ENCODE data around the gene RFLNA.

The RFLNA gene

DNA sequence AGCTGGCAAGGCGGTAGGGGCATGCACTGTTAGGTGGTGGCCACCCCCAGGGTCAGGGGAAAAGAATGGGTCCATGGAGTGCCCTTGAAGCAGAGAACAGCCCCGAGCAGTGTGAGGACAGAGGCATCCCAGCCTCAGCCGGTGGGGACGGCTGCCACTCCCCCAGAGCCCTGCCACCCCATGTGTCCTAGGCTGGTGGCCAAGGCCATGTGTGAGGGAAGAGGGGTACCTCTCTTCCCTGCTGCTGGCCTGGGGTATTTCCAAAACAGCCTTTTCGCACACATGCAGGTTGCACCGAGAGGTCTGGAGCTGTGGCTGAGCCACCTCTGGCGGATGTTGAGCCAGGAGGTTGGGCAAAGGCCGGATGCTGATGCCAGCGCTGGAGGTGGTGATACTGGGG is 19.9 kb downstream of the RFLNA start:
- no peaks in the 10 kb centered on the region for H3K79me2 ChIP-seq (ENCODE audit: low read length)
- no peaks in the 10 kb centered on the region for H4K20me1 ChIP-seq (ENCODE audit: insufficient read depth, low read length)
- H3K4me2 ChIP-seq (ENCODE audit: low read depth, low read length), result no peak overlapping the region
- no peaks in the 10 kb centered on the region for H3K36me3 ChIP-seq (replicated peaks; ENCODE audit: insufficient read depth, low read length)
- H2AFZ ChIP-seq (ENCODE audit: low read length), result no peak overlapping the region
- no peak overlapping the region for H3K9ac ChIP-seq (ENCODE audit: low read length)
- H3K27ac ChIP-seq (ENCODE audit: low read length), result no peak overlapping the region
- no peaks in the 10 kb centered on the region for H3K27me3 ChIP-seq (replicated peaks; ENCODE audit: insufficient read depth, low read length)
- no peaks in the 10 kb centered on the region for H3K9me3 ChIP-seq (replicated peaks; ENCODE audit: insufficient read depth, low read length)
- no peak for DNase-seq
- TF ChIP-seq, protein P1, sequence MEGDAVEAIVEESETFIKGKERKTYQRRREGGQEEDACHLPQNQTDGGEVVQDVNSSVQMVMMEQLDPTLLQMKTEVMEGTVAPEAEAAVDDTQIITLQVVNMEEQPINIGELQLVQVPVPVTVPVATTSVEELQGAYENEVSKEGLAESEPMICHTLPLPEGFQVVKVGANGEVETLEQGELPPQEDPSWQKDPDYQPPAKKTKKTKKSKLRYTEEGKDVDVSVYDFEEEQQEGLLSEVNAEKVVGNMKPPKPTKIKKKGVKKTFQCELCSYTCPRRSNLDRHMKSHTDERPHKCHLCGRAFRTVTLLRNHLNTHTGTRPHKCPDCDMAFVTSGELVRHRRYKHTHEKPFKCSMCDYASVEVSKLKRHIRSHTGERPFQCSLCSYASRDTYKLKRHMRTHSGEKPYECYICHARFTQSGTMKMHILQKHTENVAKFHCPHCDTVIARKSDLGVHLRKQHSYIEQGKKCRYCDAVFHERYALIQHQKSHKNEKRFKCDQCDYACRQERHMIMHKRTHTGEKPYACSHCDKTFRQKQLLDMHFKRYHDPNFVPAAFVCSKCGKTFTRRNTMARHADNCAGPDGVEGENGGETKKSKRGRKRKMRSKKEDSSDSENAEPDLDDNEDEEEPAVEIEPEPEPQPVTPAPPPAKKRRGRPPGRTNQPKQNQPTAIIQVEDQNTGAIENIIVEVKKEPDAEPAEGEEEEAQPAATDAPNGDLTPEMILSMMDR (IDR thresholded peaks at IDR 0.05; ENCODE audit: low read length), result no peak
- TF ChIP-seq EZH2 (optimal IDR thresholded peaks at IDR 0.05; ENCODE audit: low read depth, low read length), result no peak
- no peak for TF ChIP-seq EZH2phosphoT487 (IDR thresholded peaks at IDR 0.05; ENCODE audit: low read length)
- no peak overlapping the region for H3K4me3 ChIP-seq (ENCODE audit: low read length)
- H3K9me2 ChIP-seq (replicated peaks; ENCODE audit: insufficient read depth, low read length), result no peaks in the 10 kb centered on the region
- no peaks in the 10 kb centered on the region for H3K4me1 ChIP-seq (ENCODE audit: low read length)
- no peaks in the 10 kb centered on the region for H3F3A ChIP-seq (ENCODE audit: insufficient read depth, low read length)

DNA sequence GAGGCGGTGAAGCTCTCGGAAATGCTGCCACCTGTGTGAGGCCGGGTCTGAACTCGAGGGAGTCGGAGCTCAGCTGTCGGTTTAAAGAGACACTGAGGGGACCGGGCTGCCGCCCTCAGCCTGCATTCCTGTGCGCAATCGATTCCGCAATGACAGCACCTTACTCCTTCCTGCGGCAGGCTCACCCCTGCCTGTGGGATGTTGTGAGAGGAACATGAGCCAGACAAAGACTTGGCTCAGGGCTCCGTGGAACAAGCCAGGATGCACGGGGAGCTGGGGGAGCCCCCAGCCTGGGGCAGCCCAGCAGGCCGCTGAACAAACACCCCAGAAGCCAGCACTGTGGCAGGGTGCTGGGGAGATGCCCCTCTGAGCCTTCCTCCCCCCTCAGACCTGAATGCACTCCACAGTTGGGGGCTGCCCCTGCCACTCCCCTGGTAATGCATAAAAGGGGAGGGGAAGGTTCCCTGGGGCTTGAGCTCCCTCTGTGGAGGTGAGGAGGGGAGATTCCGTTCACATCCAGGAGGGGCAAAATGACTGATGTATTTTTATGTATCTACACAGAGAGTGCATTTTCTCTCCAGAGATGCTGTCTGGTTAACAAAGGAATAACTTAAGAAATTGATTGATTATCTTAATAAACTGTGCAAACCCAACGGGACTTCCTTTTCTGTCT is 20.6 kb downstream of the RFLNA start:
- TF ChIP-seq EZH2 (optimal IDR thresholded peaks at IDR 0.05; ENCODE audit: low read depth, low read length), result no peak
- TF ChIP-seq, protein P1 (IDR thresholded peaks at IDR 0.05; ENCODE audit: low read length), result no peak
- TF ChIP-seq EZH2phosphoT487 (IDR thresholded peaks at IDR 0.05; ENCODE audit: low read length), result no peak
- no peak overlapping the region for H2AFZ ChIP-seq (ENCODE audit: low read length)

DNA sequence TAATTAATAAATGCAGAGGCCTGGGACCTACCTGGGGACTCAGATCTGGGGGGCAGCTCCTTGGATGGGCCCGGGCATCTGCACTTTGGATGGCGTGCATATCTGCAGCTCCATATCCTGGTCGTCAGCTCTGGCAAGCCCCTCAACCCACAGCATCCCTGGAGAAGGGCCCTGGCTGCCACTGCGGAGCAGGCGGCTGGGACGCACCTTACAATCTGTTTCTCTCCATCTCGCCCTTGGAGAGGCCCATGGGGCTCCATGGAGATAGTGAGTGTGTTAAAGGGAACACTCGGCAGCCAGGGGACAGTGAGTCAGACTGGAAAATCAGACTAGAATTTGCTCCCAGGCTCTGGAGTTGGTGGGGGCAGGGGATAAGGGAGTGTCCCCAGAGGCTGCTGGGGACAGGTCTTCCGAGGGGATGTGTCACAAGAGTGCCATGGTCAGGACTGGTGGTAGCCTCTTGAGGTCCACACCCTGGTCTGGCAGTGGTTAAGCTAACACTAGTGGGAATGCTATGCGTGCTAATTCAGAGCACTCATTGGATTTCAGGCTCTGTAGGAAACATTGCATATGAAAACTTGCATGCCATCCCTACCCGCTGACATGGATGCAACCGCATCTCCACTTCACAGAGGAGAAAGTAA is 21.5 kb downstream of the RFLNA start:
- no peaks in the 10 kb centered on the region for H3K36me3 ChIP-seq (replicated peaks; ENCODE audit: insufficient read depth, low read length)

More for the DNA sequence above, 20.6 kb downstream of the RFLNA start:
- no peaks in the 10 kb centered on the region for H3K9me3 ChIP-seq (replicated peaks; ENCODE audit: insufficient read depth, low read length)
- H3K36me3 ChIP-seq (replicated peaks; ENCODE audit: insufficient read depth, low read length), result no peaks in the 10 kb centered on the region
- H3K4me2 ChIP-seq (ENCODE audit: low read depth, low read length), result no peak overlapping the region
- no peaks in the 10 kb centered on the region for H3K9me2 ChIP-seq (replicated peaks; ENCODE audit: insufficient read depth, low read length)
- no peak overlapping the region for H3K27ac ChIP-seq (ENCODE audit: low read length)
- H3K4me3 ChIP-seq (ENCODE audit: low read length), result no peak overlapping the region
- no peak overlapping the region for H3K9ac ChIP-seq (ENCODE audit: low read length)
- H3K27me3 ChIP-seq (replicated peaks; ENCODE audit: insufficient read depth, low read length), result no peaks in the 10 kb centered on the region
- DNase-seq, result no peak
- no peaks in the 10 kb centered on the region for H4K20me1 ChIP-seq (ENCODE audit: insufficient read depth, low read length)
- H3K79me2 ChIP-seq (ENCODE audit: low read length), result no peaks in the 10 kb centered on the region
- no peaks in the 10 kb centered on the region for H3K4me1 ChIP-seq (ENCODE audit: low read length)
- no peaks in the 10 kb centered on the region for H3F3A ChIP-seq (ENCODE audit: insufficient read depth, low read length)

More for the DNA sequence above, 21.5 kb downstream of the RFLNA start:
- no peaks in the 10 kb centered on the region for H3F3A ChIP-seq (ENCODE audit: insufficient read depth, low read length)
- no peaks in the 10 kb centered on the region for H3K9me3 ChIP-seq (replicated peaks; ENCODE audit: insufficient read depth, low read length)
- H4K20me1 ChIP-seq (ENCODE audit: insufficient read depth, low read length), result no peaks in the 10 kb centered on the region
- H3K4me3 ChIP-seq (ENCODE audit: low read length), result no peak overlapping the region
- no peak overlapping the region for H2AFZ ChIP-seq (ENCODE audit: low read length)
- DNase-seq, result no peak
- no peaks in the 10 kb centered on the region for H3K27me3 ChIP-seq (replicated peaks; ENCODE audit: insufficient read depth, low read length)
- no peak overlapping the region for H3K4me2 ChIP-seq (ENCODE audit: low read depth, low read length)
- H3K27ac ChIP-seq (ENCODE audit: low read length), result no peak overlapping the region
- H3K4me1 ChIP-seq (ENCODE audit: low read length), result no peaks in the 10 kb centered on the region
- no peak overlapping the region for H3K9ac ChIP-seq (ENCODE audit: low read length)
- no peaks in the 10 kb centered on the region for H3K9me2 ChIP-seq (replicated peaks; ENCODE audit: insufficient read depth, low read length)
- TF ChIP-seq EZH2phosphoT487 (IDR thresholded peaks at IDR 0.05; ENCODE audit: low read length) (no peak), EZH2 (optimal IDR thresholded peaks at IDR 0.05; ENCODE audit: low read depth, low read length) (no peak)
- TF ChIP-seq, protein P1 (IDR thresholded peaks at IDR 0.05; ENCODE audit: low read length), result no peak
- H3K79me2 ChIP-seq (ENCODE audit: low read length), result no peaks in the 10 kb centered on the region
